Thymus (tissue), 11 donors: ENCODE measurements around the gene LDOC1. TPM values are rescaled to one million over a fixed set of nuclear protein-coding genes. Genes with fewer than 3 reads are reported as not detected.
"Not testable (repeated sequence)": the region's sequence is repeated elsewhere in the genome, so short reads cannot be mapped to it uniquely, and the experiment has no call there.

Experiments
- DNase-seq, 9 donors: peaks; one replicate each; pipeline ENCODE4 v3.0.0-alpha.2; 2013; ENCODE audit warnings: low spot score in 9 of 9, low read depth in 6 of 9, missing footprints in 1 of 9
- H3K27ac ChIP-seq, 2 donors: one replicate each; pipeline ENCODE4 v1.5.1; 2013; ENCODE audit warnings: control low read depth in 1 of 2, low read depth in 1 of 2, low read length in 1 of 2, mild to moderate bottlenecking in 1 of 2, moderate library complexity in 1 of 2
- H3K27me3 ChIP-seq, 2 donors: one replicate each; pipeline ENCODE4 v1.5.1; 2013; ENCODE audit warnings: low read length in 1 of 2; ENCODE audit not compliant: control insufficient read depth in 2 of 2, insufficient read depth in 1 of 2
- H3K36me3 ChIP-seq, 2 donors: one replicate each; pipeline ENCODE4 v1.5.1; 2013; ENCODE audit warnings: low read length in 1 of 2, mild to moderate bottlenecking in 1 of 2, moderate library complexity in 1 of 2; ENCODE audit not compliant: control insufficient read depth in 2 of 2, insufficient read depth in 2 of 2
- H3K4me1 ChIP-seq, 2 donors: one replicate each; pipeline ENCODE4 v1.5.1; 2013; ENCODE audit warnings: low read length in 2 of 2; ENCODE audit not compliant: control insufficient read depth in 2 of 2, insufficient read depth in 2 of 2
- H3K4me3 ChIP-seq, 2 donors: one replicate each; pipeline ENCODE4 v1.5.1; 2013; ENCODE audit warnings: low read length in 2 of 2, control low read depth in 1 of 2, mild to moderate bottlenecking in 1 of 2
- H3K9me3 ChIP-seq, 2 donors: one replicate each; pipeline ENCODE4 v1.5.1; 2013; ENCODE audit warnings: low read length in 1 of 2, mild to moderate bottlenecking in 1 of 2; ENCODE audit not compliant: control insufficient read depth in 2 of 2, insufficient read depth in 1 of 2
- WGBS: extraction: QIAGEN DNeasy Blood & Tissue Kit; methylation state at CpG from one replicate; pipeline ENCODE4 v1.1.7; 2013; 5-methylcytosine and 5-hydroxymethylcytosine counted together
- polyA plus RNA-seq: library from polyadenylated mRNA; stranded (reverse); fragments of 200-250 nt; gene quantifications from one replicate; pipeline ENCODE4 v1.2.3, GENCODE V29; 2013
- total RNA-seq: library from RNA; stranded (reverse); fragments of 120-200 nt; gene quantifications from one replicate; pipeline ENCODE4 v1.2.4, GENCODE V29; 2013
- donor health status: healthy.

Gene LDOC1
- total and polyA plus RNA-seq, 2 donors = 1.8 to 31.3 TPM

DNA sequence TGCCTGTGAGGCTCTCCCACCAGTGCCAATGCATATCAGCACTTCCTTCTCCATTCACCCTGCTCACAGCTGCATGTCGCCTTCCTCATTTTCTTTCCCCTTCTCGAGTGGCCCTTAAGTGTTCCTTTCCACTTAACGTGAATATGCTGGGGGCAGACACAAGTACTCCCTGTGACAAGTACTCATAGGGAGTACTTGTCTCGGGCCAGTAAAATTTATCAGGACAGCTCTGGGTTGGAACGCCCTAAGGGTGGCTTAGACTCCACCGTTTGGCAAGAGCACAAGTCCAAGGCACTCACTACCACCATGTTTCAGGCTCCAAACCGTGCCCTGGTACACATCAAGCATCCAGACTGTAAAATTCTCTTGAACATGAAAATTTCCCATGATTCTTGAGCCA, 3.9 kb upstream of the LDOC1 start:
- Histone ChIP-seq H3K27ac (no peak overlapping the region), H3K36me3 (no peaks in the 10 kb centered on the region), H3K9me3 (no peaks in the 10 kb centered on the region), H3K4me1 (peaks cover 0 to 2% of the 10 kb centered on the region in 2 donors), H3K4me3 (no peak overlapping the region), H3K27me3 (peaks cover 0 to 7% of the 10 kb centered on the region in 2 donors)
- 60% methylated on average over 7 of the region's 7 CpGs for WGBS
- DNase-seq = no peak

DNA sequence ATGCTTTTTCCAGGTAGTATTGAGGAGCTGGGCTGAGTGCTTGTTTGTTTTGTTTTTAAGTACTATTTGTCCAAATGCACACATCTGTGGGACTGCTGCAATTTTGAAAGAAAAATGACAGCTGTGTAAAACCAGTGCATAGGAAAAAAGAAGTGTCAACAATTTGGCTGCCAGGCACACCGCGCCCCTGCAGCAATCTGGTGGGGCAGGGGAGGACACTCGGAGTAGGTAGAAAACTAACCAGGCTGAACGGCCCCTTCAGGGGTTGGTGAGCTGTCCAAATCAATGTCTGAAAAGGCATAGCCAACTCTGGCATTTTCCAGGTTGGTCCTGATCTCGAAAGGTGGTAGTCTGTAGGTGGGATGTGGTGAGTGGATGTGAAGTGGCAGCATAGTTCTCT, 1.1 kb downstream of the LDOC1 start:
- Histone ChIP-seq H3K36me3 (no peaks in the 10 kb centered on the region), H3K9me3 (no peaks in the 10 kb centered on the region), H3K4me1 (peaks cover 0 to 2% of the 10 kb centered on the region in 2 donors), H3K27me3 (peaks cover 0 to 7% of the 10 kb centered on the region in 2 donors), H3K4me3 (no peak overlapping the region), H3K27ac (no peak overlapping the region)
- DNase-seq = no peak
- WGBS = 91% methylated on average over 5 of the region's 5 CpGs

GRCh38 chrX:141164406-141164805, 12.5 kb downstream of the LDOC1 start:
- Histone ChIP-seq H3K36me3 (no peaks in the 10 kb centered on the region), H3K27me3 (no peaks in the 10 kb centered on the region), H3K4me3 (no peak overlapping the region), H3K27ac (no peak overlapping the region), H3K9me3 (no peaks in the 10 kb centered on the region), H3K4me1 (no peaks in the 10 kb centered on the region)
- WGBS = 96% methylated on average over 1 of the region's 1 CpG
- no peak for DNase-seq

GRCh38 chrX:141158084-141158483, 18.8 kb downstream of the LDOC1 start:
- H3K36me3 ChIP-seq = no peaks in the 10 kb centered on the region
- no peak overlapping the region for H3K27ac ChIP-seq
- no peaks in the 10 kb centered on the region for H3K9me3 ChIP-seq
- 50% methylated on average over 3 of the region's 3 CpGs for WGBS
- DNase-seq = no peak
- no peak overlapping the region for H3K4me3 ChIP-seq
- no peaks in the 10 kb centered on the region for H3K27me3 ChIP-seq
- H3K4me1 ChIP-seq = no peaks in the 10 kb centered on the region

DNA sequence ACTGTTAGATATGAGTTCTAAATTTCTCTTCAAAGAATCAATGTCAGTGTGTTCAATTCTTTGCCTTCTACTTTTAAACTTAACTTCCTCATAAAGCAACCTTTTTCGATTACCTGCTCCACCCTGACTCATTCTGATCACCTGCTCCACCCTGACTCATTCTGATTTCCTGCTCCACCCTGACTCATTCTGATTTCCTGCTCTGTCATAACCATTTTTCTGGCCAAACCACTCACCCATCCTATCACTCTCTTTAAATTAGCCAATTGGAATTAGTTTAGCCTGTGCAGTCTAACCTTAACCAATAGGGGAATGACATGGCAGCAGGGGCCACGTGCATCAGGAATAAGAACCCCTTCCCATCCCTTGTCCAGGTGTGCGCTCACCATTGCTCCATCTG, 21.7 kb downstream of the LDOC1 start:
- H3K9me3 ChIP-seq, H3K27me3 ChIP-seq, H3K36me3 ChIP-seq, H3K27ac ChIP-seq, DNase-seq, H3K4me1 ChIP-seq, H3K4me3 ChIP-seq: not testable (repeated sequence)
- WGBS = 93% methylated on average over 3 of the region's 3 CpGs

DNA sequence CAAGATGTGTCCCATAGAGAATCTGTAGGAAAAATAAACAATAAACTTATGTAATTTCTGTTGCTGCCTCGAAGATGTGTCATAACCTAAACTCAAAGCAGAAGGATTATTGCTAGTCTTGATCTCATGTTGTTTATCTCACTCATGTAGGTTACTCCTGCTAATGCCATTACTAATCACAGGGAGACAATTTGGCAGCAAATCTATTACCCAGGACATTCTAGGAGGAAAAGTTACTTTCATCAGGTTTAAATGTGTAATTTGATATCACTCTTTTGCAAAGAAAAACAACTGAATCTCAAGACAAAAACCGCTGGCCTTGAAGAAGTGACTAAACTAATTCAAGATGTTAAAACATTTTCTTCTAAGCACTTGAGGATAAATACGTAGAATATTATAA, 34.0 kb downstream of the LDOC1 start:
- Histone ChIP-seq H3K9me3 (no peaks in the 10 kb centered on the region), H3K27me3 (no peaks in the 10 kb centered on the region), H3K4me3 (no peak overlapping the region), H3K27ac (no peak overlapping the region), H3K4me1 (no peaks in the 10 kb centered on the region), H3K36me3 (no peaks in the 10 kb centered on the region)
- DNase-seq = no peak
- 87% methylated on average over 3 of the region's 3 CpGs for WGBS

DNA sequence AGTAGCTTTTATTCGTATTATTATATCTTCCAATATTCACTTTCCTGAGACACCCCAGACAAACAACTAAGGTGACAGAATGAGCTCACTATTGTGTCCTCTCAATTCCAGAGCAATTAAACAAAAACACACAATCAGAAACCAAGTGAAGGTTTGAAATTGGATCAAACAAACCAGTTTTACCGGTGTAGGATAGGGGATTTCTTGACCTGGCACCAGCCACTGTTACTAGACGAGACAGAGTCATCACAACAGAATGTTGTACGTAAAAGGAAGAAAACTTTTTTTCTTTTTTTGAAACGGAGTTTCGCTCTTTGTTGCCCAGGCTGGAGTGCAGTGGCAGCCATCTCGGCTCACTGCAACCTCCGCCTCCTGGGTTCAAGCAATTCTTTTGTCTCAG, 43.7 kb downstream of the LDOC1 start:
- Histone ChIP-seq H3K27me3 (no peaks in the 10 kb centered on the region), H3K4me3 (no peak overlapping the region), H3K27ac (no peak overlapping the region), H3K9me3 (no peaks in the 10 kb centered on the region), H3K4me1 (no peaks in the 10 kb centered on the region), H3K36me3 (no peaks in the 10 kb centered on the region)
- WGBS = 86% methylated on average over 8 of the region's 8 CpGs
- DNase-seq = no peak

DNA sequence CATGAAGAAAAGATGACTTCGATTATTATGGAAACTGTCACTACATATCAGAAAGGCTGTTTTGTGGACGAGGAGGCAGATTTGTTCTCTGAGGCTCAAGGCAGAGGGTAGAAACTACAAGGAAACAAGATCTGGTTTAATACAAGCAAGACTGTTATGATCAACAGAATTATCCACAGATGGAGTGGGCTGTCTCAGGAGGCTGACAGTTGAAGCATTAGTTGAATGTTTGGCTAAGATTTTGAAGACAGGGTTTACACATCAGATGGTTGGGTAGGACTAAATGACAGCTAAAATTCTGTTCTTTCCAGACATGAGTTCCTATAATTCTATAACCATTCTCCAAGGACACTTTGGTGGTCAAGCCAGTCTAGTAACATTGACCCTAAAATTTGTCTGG, 49.8 kb downstream of the LDOC1 start:
- Histone ChIP-seq H3K27me3 (no peaks in the 10 kb centered on the region), H3K27ac (no peak overlapping the region), H3K36me3 (no peaks in the 10 kb centered on the region), H3K4me3 (no peak overlapping the region), H3K9me3 (no peaks in the 10 kb centered on the region), H3K4me1 (no peaks in the 10 kb centered on the region)
- WGBS = 98% methylated on average over 2 of the region's 2 CpGs
- no peak for DNase-seq
